Neural cell (in vitro differentiated cells): ENCODE results near the gene EIF2S2. TPM values are rescaled to one million over a fixed set of nuclear protein-coding genes. Genes with fewer than 3 reads are reported as not detected.

Experiments used
- H2AFZ ChIP-seq: fragments of 200-600, 300-800 bp; sonication (generic), shearing (Covaris generic); 2 replicates; pipeline ENCODE4 v1.6.0; 2014; ENCODE audit warnings: low read depth, mild to moderate bottlenecking, antibody characterized with exemption, low read length, moderate library complexity
- H3F3A ChIP-seq: fragments of 200-600 bp; shearing (Covaris generic); 2 replicates; pipeline ENCODE4 v1.6.1; 2016; ENCODE audit warnings: mild to moderate bottlenecking, moderate library complexity, mixed read lengths, antibody characterized with exemption, low read length; ENCODE audit not compliant: insufficient read depth, poor library complexity, severe bottlenecking
- H3K27ac ChIP-seq: fragments of 200-600, 300-800 bp; sonication (generic), shearing (Covaris generic); 2 replicates; pipeline ENCODE4 v1.5.1; 2014; ENCODE audit warnings: mild to moderate bottlenecking, low read length, moderate library complexity
- H3K27me3 ChIP-seq: fragments of 300-800, 200-600 bp; sonication (generic), shearing (Covaris generic); 2 replicates; pipeline ENCODE4 v1.6.0; 2014; ENCODE audit warnings: mild to moderate bottlenecking, low read depth, low read length, moderate library complexity; ENCODE audit not compliant: insufficient read depth
- H3K36me3 ChIP-seq: fragments of 300-800, 200-600 bp; sonication (generic), shearing (Covaris generic); 2 replicates; pipeline ENCODE4 v1.5.1; 2014; ENCODE audit warnings: mild to moderate bottlenecking, antibody characterized with exemption, low read length, moderate library complexity; ENCODE audit not compliant: insufficient read depth
- H3K4me2 ChIP-seq: fragments of 300-800, 200-600 bp; sonication (generic), shearing (Covaris generic); 2 replicates; pipeline ENCODE4 v1.6.0; 2014; ENCODE audit warnings: mild to moderate bottlenecking, low read length
- H3K4me3 ChIP-seq: fragments of 300-800, 200-600 bp; sonication (generic), shearing (Covaris generic); 2 replicates; pipeline ENCODE4 v1.5.1; 2014; ENCODE audit warnings: mild to moderate bottlenecking, low read length, moderate library complexity
- H3K79me2 ChIP-seq: fragments of 200-600 bp; shearing (Covaris generic); replicated peaks from 2 replicates; pipeline ENCODE4 v1.6.0; 2014; ENCODE audit warnings: mild to moderate bottlenecking, low read length, moderate library complexity; ENCODE audit not compliant: insufficient read depth
- H3K9ac ChIP-seq: fragments of 300-800, 200-600 bp; sonication (generic), shearing (Covaris generic); 2 replicates; pipeline ENCODE4 v1.6.1; 2016; ENCODE audit warnings: mild to moderate bottlenecking, low read length, mixed read lengths
- H3K9me2 ChIP-seq: fragments of 200-600 bp; shearing (Covaris generic); 2 replicates; pipeline ENCODE4 v1.6.1; 2016; ENCODE audit warnings: mild to moderate bottlenecking, low read length, mixed read lengths; ENCODE audit not compliant: insufficient read depth
- H3K9me3 ChIP-seq: fragments of 200-600, 300-800 bp; sonication (generic), shearing (Covaris generic); 2 replicates; pipeline ENCODE4 v1.6.1; 2016; ENCODE audit warnings: mild to moderate bottlenecking, mixed run types, low read length, moderate library complexity, mixed read lengths
- H4K20me1 ChIP-seq: fragments of 200-600 bp; shearing (Covaris generic); 2 replicates; pipeline ENCODE4 v1.6.1; 2016; ENCODE audit warnings: mild to moderate bottlenecking, mixed run types; ENCODE audit not compliant: insufficient read depth
- EP300 ChIP-seq: fragments of 450-650 bp; conservative IDR thresholded peaks from 2 replicates; pipeline ENCODE4 v1.6.1; 2014; ENCODE audit warnings: antibody characterized with exemption, mild to moderate bottlenecking, moderate library complexity; ENCODE audit not compliant: poor library complexity, severe bottlenecking
- EZH2 ChIP-seq: fragments of 200-600, 300-800 bp; shearing (Covaris generic), sonication (generic); IDR thresholded peaks from 2 replicates; pipeline ENCODE4 v1.6.1; 2014; ENCODE audit warnings: antibody characterized with exemption, low read length, borderline replicate concordance, mild to moderate bottlenecking; ENCODE audit not compliant: insufficient read depth, poor library complexity, severe bottlenecking
- MXI1 ChIP-seq: fragments of 450-650 bp; conservative IDR thresholded peaks from 2 replicates; pipeline ENCODE4 v1.6.1; 2014; ENCODE audit warnings: antibody characterized with exemption, mild to moderate bottlenecking; ENCODE audit not compliant: poor library complexity, severe bottlenecking
- POLR2AphosphoS5 ChIP-seq: IDR thresholded peaks from 2 replicates; pipeline ENCODE4 v1.6.1; 2012
- RAD21 ChIP-seq: fragments of 450-650 bp; conservative IDR thresholded peaks from 2 replicates; pipeline ENCODE4 v1.6.1; 2014; ENCODE audit warnings: antibody characterized with exemption, mild to moderate bottlenecking, moderate library complexity
- SMC3 ChIP-seq: fragments of 450-650 bp; conservative IDR thresholded peaks from 2 replicates; pipeline ENCODE4 v1.6.1; 2014; ENCODE audit warnings: antibody characterized with exemption, mild to moderate bottlenecking, moderate library complexity; ENCODE audit not compliant: poor library complexity
- TAF1 ChIP-seq: IDR thresholded peaks from 2 replicates; pipeline ENCODE4 v1.6.1; 2012; ENCODE audit warnings: low read depth
- polyA plus RNA-seq: library from polyadenylated mRNA; depleted of rRNA; stranded (reverse); fragments of >200 nt; gene quantifications from 2 replicates; pipeline ENCODE4 v1.2.3, GENCODE V29; 2014
- TF ChIP-seq, protein P1 (sequence below): fragments of 450-650 bp; IDR thresholded peaks from 2 replicates; pipeline ENCODE4 v1.5.1; 2014; ENCODE audit warnings: antibody characterized with exemption, mild to moderate bottlenecking, moderate library complexity; ENCODE audit not compliant: poor library complexity, severe bottlenecking
- TF ChIP-seq, protein P2 (sequence below): IDR thresholded peaks from 2 replicates; pipeline ENCODE4 v1.6.1; 2012; ENCODE audit warnings: borderline replicate concordance

EIF2S2 gene
- polyA plus RNA-seq, 1 donor from 2014 or later, result 62.6 TPM

DNA sequence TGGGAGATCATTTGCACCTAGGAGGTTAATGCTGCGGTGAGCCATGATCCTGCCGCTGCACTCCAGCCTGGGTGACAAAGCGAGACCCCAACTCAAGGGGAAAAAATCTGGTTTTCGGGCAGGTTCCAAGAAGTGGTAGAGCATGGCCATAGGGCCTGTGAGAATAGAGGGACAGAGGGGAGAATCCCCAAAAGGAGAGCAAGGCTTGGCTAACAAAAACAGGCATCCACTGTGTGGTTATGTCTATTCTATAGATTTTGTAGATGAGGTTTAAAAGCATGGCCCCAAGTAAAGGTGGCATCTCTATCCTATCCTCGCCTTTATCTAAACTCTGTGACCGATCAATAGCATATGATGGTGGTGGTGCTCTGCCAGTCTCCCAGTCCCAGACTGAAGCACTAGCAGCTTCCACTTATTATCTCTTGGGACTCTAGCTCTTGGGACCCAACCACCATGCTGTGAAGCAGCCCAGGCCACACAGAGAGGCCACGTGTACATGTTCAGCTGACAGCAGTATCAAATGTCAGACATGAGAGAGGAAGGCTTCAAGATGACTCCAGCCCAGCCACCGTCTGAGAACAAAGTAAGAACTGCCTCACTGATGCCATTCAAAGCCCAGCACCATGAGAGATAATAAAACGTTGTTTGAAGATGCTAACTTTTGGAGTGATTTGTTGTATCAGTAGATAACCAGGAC lies 27.7 kb downstream of the EIF2S2 start:
- Histone ChIP-seq H3K27me3 (no peaks in the 10 kb centered on the region), H2AFZ (no peak overlapping the region), H3K4me3 (no peak overlapping the region), H3F3A (no peaks in the 10 kb centered on the region), H3K9ac (no peak overlapping the region), H3K4me2 (no peak overlapping the region), H3K27ac (no peak overlapping the region), H3K9me2 (no peaks in the 10 kb centered on the region), H3K79me2 (no peaks in the 10 kb centered on the region), H3K9me3 (no peaks in the 10 kb centered on the region), H4K20me1 (no peaks in the 10 kb centered on the region), H3K36me3 (peaks cover 4% of the 10 kb centered on the region)
- no peak for TF ChIP-seq TAF1
- no peak for TF ChIP-seq RAD21
- TF ChIP-seq POLR2AphosphoS5, result no peak
- TF ChIP-seq EP300, result no peak
- TF ChIP-seq, protein P1, sequence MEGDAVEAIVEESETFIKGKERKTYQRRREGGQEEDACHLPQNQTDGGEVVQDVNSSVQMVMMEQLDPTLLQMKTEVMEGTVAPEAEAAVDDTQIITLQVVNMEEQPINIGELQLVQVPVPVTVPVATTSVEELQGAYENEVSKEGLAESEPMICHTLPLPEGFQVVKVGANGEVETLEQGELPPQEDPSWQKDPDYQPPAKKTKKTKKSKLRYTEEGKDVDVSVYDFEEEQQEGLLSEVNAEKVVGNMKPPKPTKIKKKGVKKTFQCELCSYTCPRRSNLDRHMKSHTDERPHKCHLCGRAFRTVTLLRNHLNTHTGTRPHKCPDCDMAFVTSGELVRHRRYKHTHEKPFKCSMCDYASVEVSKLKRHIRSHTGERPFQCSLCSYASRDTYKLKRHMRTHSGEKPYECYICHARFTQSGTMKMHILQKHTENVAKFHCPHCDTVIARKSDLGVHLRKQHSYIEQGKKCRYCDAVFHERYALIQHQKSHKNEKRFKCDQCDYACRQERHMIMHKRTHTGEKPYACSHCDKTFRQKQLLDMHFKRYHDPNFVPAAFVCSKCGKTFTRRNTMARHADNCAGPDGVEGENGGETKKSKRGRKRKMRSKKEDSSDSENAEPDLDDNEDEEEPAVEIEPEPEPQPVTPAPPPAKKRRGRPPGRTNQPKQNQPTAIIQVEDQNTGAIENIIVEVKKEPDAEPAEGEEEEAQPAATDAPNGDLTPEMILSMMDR, result no peak
- TF ChIP-seq, protein P2, sequence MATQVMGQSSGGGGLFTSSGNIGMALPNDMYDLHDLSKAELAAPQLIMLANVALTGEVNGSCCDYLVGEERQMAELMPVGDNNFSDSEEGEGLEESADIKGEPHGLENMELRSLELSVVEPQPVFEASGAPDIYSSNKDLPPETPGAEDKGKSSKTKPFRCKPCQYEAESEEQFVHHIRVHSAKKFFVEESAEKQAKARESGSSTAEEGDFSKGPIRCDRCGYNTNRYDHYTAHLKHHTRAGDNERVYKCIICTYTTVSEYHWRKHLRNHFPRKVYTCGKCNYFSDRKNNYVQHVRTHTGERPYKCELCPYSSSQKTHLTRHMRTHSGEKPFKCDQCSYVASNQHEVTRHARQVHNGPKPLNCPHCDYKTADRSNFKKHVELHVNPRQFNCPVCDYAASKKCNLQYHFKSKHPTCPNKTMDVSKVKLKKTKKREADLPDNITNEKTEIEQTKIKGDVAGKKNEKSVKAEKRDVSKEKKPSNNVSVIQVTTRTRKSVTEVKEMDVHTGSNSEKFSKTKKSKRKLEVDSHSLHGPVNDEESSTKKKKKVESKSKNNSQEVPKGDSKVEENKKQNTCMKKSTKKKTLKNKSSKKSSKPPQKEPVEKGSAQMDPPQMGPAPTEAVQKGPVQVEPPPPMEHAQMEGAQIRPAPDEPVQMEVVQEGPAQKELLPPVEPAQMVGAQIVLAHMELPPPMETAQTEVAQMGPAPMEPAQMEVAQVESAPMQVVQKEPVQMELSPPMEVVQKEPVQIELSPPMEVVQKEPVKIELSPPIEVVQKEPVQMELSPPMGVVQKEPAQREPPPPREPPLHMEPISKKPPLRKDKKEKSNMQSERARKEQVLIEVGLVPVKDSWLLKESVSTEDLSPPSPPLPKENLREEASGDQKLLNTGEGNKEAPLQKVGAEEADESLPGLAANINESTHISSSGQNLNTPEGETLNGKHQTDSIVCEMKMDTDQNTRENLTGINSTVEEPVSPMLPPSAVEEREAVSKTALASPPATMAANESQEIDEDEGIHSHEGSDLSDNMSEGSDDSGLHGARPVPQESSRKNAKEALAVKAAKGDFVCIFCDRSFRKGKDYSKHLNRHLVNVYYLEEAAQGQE, result no peak
- TF ChIP-seq EZH2, result no peak
- TF ChIP-seq SMC3, result no peak
- no peak for TF ChIP-seq MXI1

GRCh38 chr20:34083781-34084180 lies 28.3 kb downstream of the EIF2S2 start:
- Histone ChIP-seq H3K4me2 (no peak overlapping the region), H3K9ac (no peak overlapping the region), H2AFZ (no peak overlapping the region), H3K9me3 (no peaks in the 10 kb centered on the region), H3K4me3 (no peak overlapping the region), H3K36me3 (peaks cover 4% of the 10 kb centered on the region), H4K20me1 (no peaks in the 10 kb centered on the region), H3K9me2 (no peaks in the 10 kb centered on the region), H3K79me2 (no peaks in the 10 kb centered on the region), H3K27me3 (no peaks in the 10 kb centered on the region), H3F3A (no peaks in the 10 kb centered on the region), H3K27ac (no peak overlapping the region)
- TF ChIP-seq EP300, result no peak
- no peak for TF ChIP-seq POLR2AphosphoS5
- TF ChIP-seq, protein P2, result no peak
- TF ChIP-seq TAF1, result no peak
- TF ChIP-seq SMC3, result no peak
- TF ChIP-seq, protein P1, result no peak
- no peak for TF ChIP-seq RAD21
- TF ChIP-seq EZH2, result no peak
- TF ChIP-seq MXI1, result no peak
